Smooth muscle cell (in vitro differentiated cells): Measurements from ENCODE around the gene RFX2. TPM values are rescaled to one million over a fixed set of nuclear protein-coding genes. Genes with fewer than 3 reads are reported as not detected.

Experiments
- DNase-seq: peaks from one replicate; lab custom pipeline; 2025; ENCODE audit not compliant: unreplicated experiment; lab: John Stamatoyannopoulos, UW
- H2AFZ ChIP-seq: fragments of 200-600 bp; sonication (generic); 2 replicates; pipeline ENCODE4 v1.6.0; 2016; ENCODE audit warnings: antibody characterized with exemption, low read depth, mild to moderate bottlenecking
- H3F3A ChIP-seq: fragments of 200-600 bp; sonication (generic); 2 replicates; pipeline ENCODE4 v1.6.0; 2017; ENCODE audit warnings: antibody characterized with exemption, low read depth
- H3K27ac ChIP-seq: fragments of 200-600 bp; sonication (generic); 2 replicates; pipeline ENCODE4 v1.5.1; 2016; ENCODE audit warnings: low read depth, mild to moderate bottlenecking
- H3K27me3 ChIP-seq: fragments of 200-600 bp; sonication (generic); 2 replicates; pipeline ENCODE4 v1.6.1; 2016; ENCODE audit warnings: low read depth, mild to moderate bottlenecking
- H3K36me3 ChIP-seq: fragments of 200-600 bp; sonication (generic); 2 replicates; pipeline ENCODE4 v1.5.1; 2016; ENCODE audit warnings: low read depth
- H3K4me1 ChIP-seq: fragments of 200-600 bp; sonication (generic); 2 replicates; pipeline ENCODE4 v1.5.1; 2016; ENCODE audit warnings: low read depth
- H3K4me2 ChIP-seq: fragments of 200-600 bp; sonication (generic); 2 replicates; pipeline ENCODE4 v1.6.0; 2016; ENCODE audit warnings: mild to moderate bottlenecking
- H3K4me3 ChIP-seq: fragments of 200-600 bp; sonication (generic); 2 replicates; pipeline ENCODE4 v1.5.1; 2016; ENCODE audit warnings: mild to moderate bottlenecking
- H3K79me2 ChIP-seq: fragments of 200-600 bp; sonication (generic); 2 replicates; pipeline ENCODE4 v1.6.0; 2016; ENCODE audit warnings: low read depth, mild to moderate bottlenecking
- H3K9ac ChIP-seq: fragments of 200-600 bp; sonication (generic); 2 replicates; pipeline ENCODE4 v1.6.0; 2016; ENCODE audit warnings: low read depth
- H3K9me3 ChIP-seq: fragments of 200-600 bp; sonication (generic); replicated peaks from 2 replicates; pipeline ENCODE4 v1.5.1; 2016; ENCODE audit warnings: low read depth
- H4K20me1 ChIP-seq: fragments of 200-600 bp; sonication (generic); 2 replicates; pipeline ENCODE4 v1.6.0; 2016; ENCODE audit warnings: low read depth
- WGBS: methylation state at CpG from one replicate; pipeline ENCODE4 v1.1.7; 2016; ENCODE audit warnings: low lambda C conversion rate; 5-methylcytosine and 5-hydroxymethylcytosine counted together
- polyA plus RNA-seq: library from polyadenylated mRNA; unstranded; fragments of >200 nt; fragmentation: Nextera tagmentation; extraction: Ambion mirVana; gene quantifications from 2 replicates; pipeline ENCODE4 v1.2.1, GENCODE V29; 2016
- total RNA-seq: library from RNA; depleted of rRNA; stranded (reverse); fragments of >200 nt; gene quantifications from 2 replicates; pipeline ENCODE4 v1.2.3, GENCODE V29; 2014
- TF ChIP-seq, protein P1 (sequence below): fragments of 200-600 bp; sonication (generic); IDR thresholded peaks from 2 replicates; pipeline ENCODE4 v1.5.1; 2017; ENCODE audit warnings: borderline replicate concordance, mild to moderate bottlenecking, antibody characterized with exemption; ENCODE audit not compliant: insufficient read depth, poor library complexity, severe bottlenecking

Gene RFX2
- total and polyA plus RNA-seq, 2 experiments from 2014 or later, result 4.7 to 7.5 TPM

DNA sequence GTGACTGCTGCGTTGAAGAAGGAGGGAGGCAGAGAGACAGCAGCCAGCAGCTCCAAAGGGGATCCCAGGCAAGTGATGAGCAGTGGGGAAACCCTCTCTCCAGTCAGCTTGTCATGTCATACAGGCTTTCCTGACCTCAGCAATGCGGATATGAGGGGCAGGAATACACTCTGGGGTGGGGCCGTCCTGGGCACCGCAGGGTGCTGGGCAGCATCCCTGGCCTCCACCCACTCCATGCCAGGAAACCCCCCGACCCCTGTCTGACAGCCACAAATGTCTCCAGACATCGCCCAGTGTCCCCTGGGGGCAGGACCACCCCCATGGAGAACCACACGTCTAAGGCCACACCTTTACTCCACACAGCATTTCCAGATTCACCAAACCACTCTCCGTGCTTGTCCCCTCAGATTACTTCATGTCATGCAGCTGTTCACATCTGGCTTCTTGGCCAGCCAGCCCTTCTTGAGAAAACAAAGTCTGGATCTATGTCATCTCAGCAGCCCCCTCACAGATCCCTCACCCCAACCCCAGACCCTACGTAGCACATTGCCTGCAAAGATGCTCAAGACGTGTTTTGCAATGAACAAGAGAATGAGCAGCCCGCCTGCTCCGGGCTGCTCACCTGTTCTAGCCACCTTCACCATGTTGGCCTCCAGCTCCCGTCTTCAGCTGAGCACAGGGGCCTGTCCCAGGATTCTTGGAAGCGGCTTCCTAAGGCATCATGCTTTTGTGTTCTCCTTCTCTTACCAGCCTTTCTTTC, 46.5 kb downstream of the RFX2 start:
- Histone ChIP-seq H3K36me3 (no peaks in the 10 kb centered on the region), H3K9me3 (no peaks in the 10 kb centered on the region), H3K9ac (no peak overlapping the region), H3K27me3 (no peaks in the 10 kb centered on the region), H4K20me1 (no peaks in the 10 kb centered on the region), H2AFZ (no peak overlapping the region), H3K4me1 (peaks cover 10% of the 10 kb centered on the region), H3K79me2 (no peaks in the 10 kb centered on the region), H3K4me3 (no peak overlapping the region), H3K4me2 (no peak overlapping the region), H3F3A (no peaks in the 10 kb centered on the region), H3K27ac (no peak overlapping the region)
- WGBS, result 91% methylated on average over 14 of the region's 14 CpGs
- no peak for DNase-seq
- TF ChIP-seq, protein P1, sequence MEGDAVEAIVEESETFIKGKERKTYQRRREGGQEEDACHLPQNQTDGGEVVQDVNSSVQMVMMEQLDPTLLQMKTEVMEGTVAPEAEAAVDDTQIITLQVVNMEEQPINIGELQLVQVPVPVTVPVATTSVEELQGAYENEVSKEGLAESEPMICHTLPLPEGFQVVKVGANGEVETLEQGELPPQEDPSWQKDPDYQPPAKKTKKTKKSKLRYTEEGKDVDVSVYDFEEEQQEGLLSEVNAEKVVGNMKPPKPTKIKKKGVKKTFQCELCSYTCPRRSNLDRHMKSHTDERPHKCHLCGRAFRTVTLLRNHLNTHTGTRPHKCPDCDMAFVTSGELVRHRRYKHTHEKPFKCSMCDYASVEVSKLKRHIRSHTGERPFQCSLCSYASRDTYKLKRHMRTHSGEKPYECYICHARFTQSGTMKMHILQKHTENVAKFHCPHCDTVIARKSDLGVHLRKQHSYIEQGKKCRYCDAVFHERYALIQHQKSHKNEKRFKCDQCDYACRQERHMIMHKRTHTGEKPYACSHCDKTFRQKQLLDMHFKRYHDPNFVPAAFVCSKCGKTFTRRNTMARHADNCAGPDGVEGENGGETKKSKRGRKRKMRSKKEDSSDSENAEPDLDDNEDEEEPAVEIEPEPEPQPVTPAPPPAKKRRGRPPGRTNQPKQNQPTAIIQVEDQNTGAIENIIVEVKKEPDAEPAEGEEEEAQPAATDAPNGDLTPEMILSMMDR, result no peak

DNA sequence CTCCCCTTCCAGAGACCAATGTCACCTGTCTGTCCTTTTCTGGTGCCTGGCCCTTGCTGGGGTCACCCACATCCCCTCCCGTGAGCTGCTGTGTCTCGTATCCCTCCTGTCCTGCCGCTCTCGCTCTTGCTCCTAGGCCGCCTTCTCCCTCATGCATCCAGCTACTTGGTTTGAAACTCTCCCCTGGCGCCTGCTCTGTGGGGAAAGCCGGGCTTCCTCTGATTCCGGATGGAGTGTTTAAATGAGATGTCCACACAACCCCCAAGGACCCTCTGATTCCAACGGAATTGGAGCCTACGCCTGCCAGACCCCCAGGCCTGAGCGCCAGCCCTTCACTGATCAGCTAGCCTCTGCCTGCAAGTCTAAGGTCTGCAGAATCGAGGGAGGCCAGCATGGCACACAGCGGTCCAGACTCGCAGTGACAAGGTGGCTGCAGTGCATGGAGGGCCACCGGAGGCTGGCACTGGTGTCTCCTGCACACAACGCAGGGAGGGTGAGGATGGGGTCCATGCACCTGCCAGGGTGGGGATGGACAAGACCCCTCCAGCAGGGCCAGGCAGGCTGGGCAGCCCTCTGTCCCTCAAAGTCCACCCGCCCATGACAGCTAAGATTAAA, 47.2 kb downstream of the RFX2 start:
- Histone ChIP-seq H3K9me3 (no peaks in the 10 kb centered on the region), H3K9ac (no peak overlapping the region), H3K27me3 (no peaks in the 10 kb centered on the region), H3K36me3 (no peaks in the 10 kb centered on the region), H3K27ac (no peak overlapping the region), H3K79me2 (no peaks in the 10 kb centered on the region), H3K4me3 (no peak overlapping the region), H2AFZ (no peak overlapping the region), H3K4me1 (peaks cover 10% of the 10 kb centered on the region), H4K20me1 (no peaks in the 10 kb centered on the region), H3K4me2 (no peak overlapping the region), H3F3A (no peaks in the 10 kb centered on the region)
- DNase-seq, result no peak
- TF ChIP-seq, protein P1, result no peak
- 94% methylated on average over 17 of the region's 17 CpGs for WGBS

DNA sequence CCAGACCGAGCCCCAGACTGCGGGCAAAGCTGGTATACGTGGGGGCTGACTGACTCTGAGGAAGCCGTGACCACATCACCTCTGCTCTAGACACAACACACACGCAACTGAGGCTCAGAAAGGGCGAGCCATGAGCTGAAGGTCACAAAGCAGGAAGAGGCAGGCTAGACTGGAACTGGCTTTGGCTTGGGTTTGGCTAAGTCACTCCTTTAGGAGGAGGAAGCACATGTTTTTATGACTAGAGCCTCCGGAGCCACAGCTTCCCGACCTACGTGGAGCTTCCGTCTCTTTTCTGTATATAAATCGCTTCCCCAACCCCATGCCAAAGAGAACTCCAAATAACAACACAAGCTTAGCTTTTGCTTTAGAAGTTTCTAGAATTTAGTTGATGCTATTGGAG, 48.0 kb downstream of the RFX2 start:
- H3K4me2 ChIP-seq, result no peak overlapping the region
- H3K27ac ChIP-seq, result no peak overlapping the region
- no peak overlapping the region for H2AFZ ChIP-seq
- peaks cover 10% of the 10 kb centered on the region for H3K4me1 ChIP-seq
- H3F3A ChIP-seq, result no peaks in the 10 kb centered on the region
- H3K79me2 ChIP-seq, result no peaks in the 10 kb centered on the region
- H4K20me1 ChIP-seq, result no peaks in the 10 kb centered on the region
- no peaks in the 10 kb centered on the region for H3K9me3 ChIP-seq
- H3K36me3 ChIP-seq, result no peaks in the 10 kb centered on the region
- no peaks in the 10 kb centered on the region for H3K27me3 ChIP-seq
- no peak overlapping the region for H3K4me3 ChIP-seq
- TF ChIP-seq, protein P1, result no peak
- no peak overlapping the region for H3K9ac ChIP-seq
- no peak for DNase-seq
- 84% methylated on average over 11 of the region's 11 CpGs for WGBS
